ENCODE measurements around the gene ASF1A.

Gene ASF1A

GRCh38 chr6:118881440-118882313 is 12.3 kb upstream of the ASF1A start:
- no peak for DNase-seq (ENCODE audit: low spot score)

GRCh38 chr6:118882314-118882905 is 11.5 kb upstream of the ASF1A start:
- DNase-seq (ENCODE audit: low spot score) = no peak

- no peak for DNase-seq (ENCODE audit: low spot score)
These were observed 7.3 kb upstream of the ASF1A start for GRCh38 chr6:118886641-118887040.

GRCh38 chr6:118889163-118889562 is 4.8 kb upstream of the ASF1A start:
- no peak for DNase-seq (ENCODE audit: low spot score)

GRCh38 chr6:118890997-118891790 is 2.8 kb upstream of the ASF1A start:
- DNase-seq (ENCODE audit: low spot score) = no peak

GRCh38 chr6:118892355-118892991 is 1.5 kb upstream of the ASF1A start:
- DNase-seq (ENCODE audit: low spot score) = peak; percentile 30

GRCh38 chr6:118893064-118893806 is 717 bp upstream of the ASF1A start:
- DNase-seq (ENCODE audit: low spot score) = peak; percentile 62

- DNase-seq (ENCODE audit: low spot score) = peak; percentile 36
These were observed 691 bp downstream of the ASF1A start for GRCh38 chr6:118894425-118895260.

- peak; percentile 46 for DNase-seq (ENCODE audit: low spot score)
These were observed 1.3 kb downstream of the ASF1A start for GRCh38 chr6:118895261-118895560.

- DNase-seq (ENCODE audit: low spot score) = no peak
These were observed 1.9 kb downstream of the ASF1A start for GRCh38 chr6:118895859-118896258.

GRCh38 chr6:118896339-118897136 is 2.6 kb downstream of the ASF1A start:
- peak; percentile 85 for DNase-seq (ENCODE audit: low spot score)

- DNase-seq (ENCODE audit: low spot score) = no peak
These were observed 3.4 kb downstream of the ASF1A start for GRCh38 chr6:118897386-118897785.

- DNase-seq (ENCODE audit: low spot score) = no peak
These were observed 6.0 kb downstream of the ASF1A start for GRCh38 chr6:118899948-118900347.

- peak; percentile 60 for DNase-seq (ENCODE audit: low spot score)
These were observed 8.8 kb downstream of the ASF1A start for GRCh38 chr6:118902726-118903125.

GRCh38 chr6:118903138-118903537 is 9.2 kb downstream of the ASF1A start:
- DNase-seq (ENCODE audit: low spot score) = no peak

GRCh38 chr6:118903691-118904090 is 9.7 kb downstream of the ASF1A start:
- no peak for DNase-seq (ENCODE audit: low spot score)

- no peak for DNase-seq (ENCODE audit: low spot score)
These were observed 11.1 kb downstream of the ASF1A start for GRCh38 chr6:118905084-118905483.

- DNase-seq (ENCODE audit: low spot score) = no peak
These were observed 11.9 kb downstream of the ASF1A start for GRCh38 chr6:118905851-118906250.

GRCh38 chr6:118908441-118908840 is 14.5 kb downstream of the ASF1A start:
- no peak for DNase-seq (ENCODE audit: low spot score)

GRCh38 chr6:118912646-118913045 is 18.7 kb downstream of the ASF1A start:
- DNase-seq (ENCODE audit: low spot score) = no peak
